Hematopoietic multipotent progenitor cell treated with erythropoietin and hydrocortisone succinate and interleukin-3 and kit ligand, for 8 days (in vitro differentiated cells): ENCODE measurements around the gene SYT1.

Experiments used
- DNase-seq: peaks from one replicate; pipeline ENCODE4 v3.0.0-alpha.2; 2015

SYT1 gene

DNA sequence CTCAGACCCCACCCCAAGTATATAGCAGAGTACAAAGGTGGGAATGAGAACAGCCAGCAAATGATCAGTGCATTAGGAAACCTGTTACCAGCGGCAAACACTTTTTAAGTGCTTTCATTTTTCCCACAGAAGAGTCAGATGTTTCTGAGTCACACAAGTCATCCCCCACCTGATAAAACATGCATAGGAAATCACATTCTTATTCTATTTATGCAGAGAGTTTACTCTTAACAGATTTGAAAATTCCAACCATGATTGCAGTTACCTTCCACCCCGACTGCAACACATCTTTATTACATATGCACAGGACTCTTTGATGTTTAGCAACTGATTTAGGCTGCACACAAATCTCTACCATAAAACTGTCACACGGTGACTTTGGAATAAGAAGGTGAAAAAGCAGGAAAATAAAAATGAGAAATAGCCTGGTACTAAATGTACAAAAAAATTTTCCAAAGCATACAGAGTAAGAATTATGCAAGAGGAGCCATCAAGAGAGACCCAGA, 589.8 kb downstream of the SYT1 start:
- DNase-seq = no peak

DNA sequence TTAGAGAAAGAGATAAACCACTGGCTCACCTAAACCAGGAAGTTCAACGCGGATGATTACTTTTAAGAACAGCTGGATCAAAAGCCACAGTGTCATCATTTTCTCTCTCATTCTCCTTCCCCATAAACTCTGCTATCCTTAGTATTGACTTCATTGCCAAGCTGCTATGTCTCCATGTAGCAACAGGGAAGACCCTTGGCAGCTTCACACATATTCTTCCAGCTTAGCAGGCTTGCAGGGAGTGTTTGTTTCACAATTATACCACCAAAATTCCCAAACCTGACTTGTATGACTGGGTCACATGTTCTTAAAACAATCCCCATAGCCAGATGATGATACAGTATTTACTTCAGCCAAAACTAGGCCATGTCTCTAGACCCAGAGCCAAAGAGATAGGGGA, 590.7 kb downstream of the SYT1 start:
- no peak for DNase-seq

DNA sequence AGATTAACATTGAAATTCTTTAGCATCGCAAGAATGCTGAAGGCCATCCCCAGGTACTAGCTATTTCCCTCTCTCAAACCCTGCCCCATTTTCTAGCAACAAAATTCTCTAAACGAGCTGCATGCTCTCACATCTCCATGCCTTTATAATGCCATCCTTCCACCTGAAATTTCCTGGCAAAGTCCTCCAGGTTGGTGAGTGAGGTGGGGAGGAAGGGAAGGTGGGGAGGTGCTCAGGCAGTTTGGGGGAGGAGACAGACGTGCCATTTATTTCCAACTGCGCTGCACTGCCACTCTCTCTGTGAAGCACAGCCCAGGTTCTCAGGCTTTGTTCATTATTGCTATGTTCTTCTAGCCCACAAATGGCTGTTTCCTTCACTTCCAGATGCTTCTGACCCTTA, 617.7 kb downstream of the SYT1 start:
- DNase-seq = no peak

DNA sequence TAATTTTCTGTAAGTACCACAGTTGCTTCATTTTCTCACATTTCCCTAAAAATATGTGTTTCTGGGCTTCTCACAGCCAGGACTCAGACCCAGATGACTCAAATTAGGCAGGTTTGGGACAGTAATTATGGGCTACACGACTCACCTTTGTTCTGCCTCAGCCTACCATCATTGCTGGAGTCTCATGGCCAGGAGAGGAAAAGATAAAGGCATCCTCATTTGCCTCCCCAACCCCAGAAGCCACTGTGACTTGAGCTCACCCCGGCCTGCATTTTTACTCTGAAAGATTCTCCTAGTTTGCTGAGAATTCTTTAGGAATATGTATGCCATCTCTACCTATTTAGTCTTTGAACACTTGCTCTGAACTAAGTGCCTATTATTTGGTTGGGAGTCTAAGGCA, 618.3 kb downstream of the SYT1 start:
- no peak for DNase-seq

DNA sequence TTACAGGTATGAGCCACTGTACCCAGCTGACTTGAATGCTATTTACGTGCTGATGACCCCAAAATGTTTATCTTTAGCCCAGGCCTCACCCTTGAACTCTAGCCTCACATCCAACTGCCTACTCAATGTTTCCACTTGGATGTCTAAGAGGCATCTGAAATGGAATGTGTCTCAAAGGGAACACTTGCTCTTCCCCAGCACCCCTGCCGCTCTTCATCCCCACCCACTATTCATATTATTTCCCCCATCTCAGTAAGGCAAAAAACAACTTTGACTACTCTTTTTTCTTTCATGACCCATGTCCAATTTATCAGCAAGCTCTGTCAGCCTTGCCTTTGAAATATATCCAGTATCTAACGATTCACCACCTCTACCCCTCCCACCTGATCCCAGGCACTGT, 621.6 kb downstream of the SYT1 start:
- DNase-seq = no peak

DNA sequence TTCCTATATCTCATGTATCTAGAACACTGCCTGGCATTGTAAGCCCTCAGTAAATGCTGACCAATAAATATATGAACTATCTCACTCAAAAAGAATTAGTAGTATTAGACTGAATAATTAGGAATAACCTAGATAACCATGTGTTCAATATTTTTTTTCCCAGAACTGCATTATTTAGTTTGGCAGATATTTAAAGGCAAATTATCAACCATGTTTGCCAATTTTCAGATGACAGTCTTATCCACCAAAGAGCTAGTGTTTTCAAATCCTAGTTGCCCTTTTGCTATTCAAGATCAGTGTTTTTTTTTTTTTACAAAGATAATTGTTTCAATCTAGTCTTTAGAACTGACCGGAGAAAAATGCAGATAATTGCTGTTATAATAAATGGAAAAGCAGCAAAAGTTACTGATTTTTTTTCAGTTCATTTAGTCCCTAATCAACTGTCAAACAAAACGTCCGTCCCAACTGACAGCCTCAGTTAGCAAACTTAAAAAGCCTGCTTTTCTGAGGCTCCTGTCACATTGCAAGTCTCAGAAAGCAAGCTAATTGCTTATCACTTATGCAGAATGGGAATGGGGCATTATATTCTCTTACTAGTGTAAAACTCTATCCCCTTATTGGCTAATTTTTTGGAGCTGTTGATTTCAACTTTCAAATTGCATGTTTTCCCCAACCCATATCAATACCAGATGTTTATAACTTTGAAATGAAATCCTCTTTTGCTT, 623.0 kb downstream of the SYT1 start:
- DNase-seq = no peak
